Kidney (tissue), 14 donors: ENCODE results near the gene ELF3. TPM values are rescaled to one million over a fixed set of nuclear protein-coding genes. Genes with fewer than 3 reads are reported as not detected.

Experiments
- DNase-seq, 5 donors: peaks; one replicate each; pipeline ENCODE4 v3.0.0-alpha.2; 2013 to 2020
- FAIRE-seq: peaks from 2 replicates; lab custom pipeline; 2012; peaks lifted over from hg19 to GRCh38; lab: Jason Lieb, UNC
- H3K27ac ChIP-seq, 2 donors: one replicate each; pipeline ENCODE4 v1.7.0; 2013; ENCODE audit warnings: low read depth in 2 of 2, low read length in 2 of 2, inconsistent platforms in 1 of 2
- H3K27me3 ChIP-seq: one replicate; pipeline ENCODE4 v1.7.1; 2013; ENCODE audit warnings: low read length, inconsistent platforms; ENCODE audit not compliant: control insufficient read depth, insufficient read depth
- H3K36me3 ChIP-seq, 3 donors: one replicate each; pipeline versions ENCODE4 v1.7.0 to v1.7.1; 2013; ENCODE audit warnings: low read length in 3 of 3, control low read depth in 1 of 3, inconsistent platforms in 1 of 3; ENCODE audit not compliant: insufficient read depth in 3 of 3, control insufficient read depth in 2 of 3
- H3K4me1 ChIP-seq, 3 donors: one replicate each; pipeline versions ENCODE4 v1.7.0 to v1.7.1; 2013; ENCODE audit warnings: low read length in 3 of 3, inconsistent platforms in 1 of 3, low read depth in 1 of 3; ENCODE audit not compliant: control insufficient read depth in 2 of 3, insufficient read depth in 2 of 3
- H3K4me3 ChIP-seq, 3 donors: one replicate each; pipeline versions ENCODE4 v1.7.0 to v1.8.1; 2013; ENCODE audit warnings: low read length in 3 of 3, control low read depth in 1 of 3, inconsistent platforms in 1 of 3
- H3K9ac ChIP-seq, 3 donors: one replicate each; pipeline versions ENCODE4 v1.7.0 to v1.7.1; 2013; ENCODE audit warnings: low read length in 3 of 3, control low read depth in 1 of 3, inconsistent platforms in 1 of 3
- H3K9me3 ChIP-seq, 3 donors: one replicate each; pipeline versions ENCODE4 v1.7.0 to v1.7.1; 2013; ENCODE audit warnings: low read length in 3 of 3, control low read depth in 1 of 3, inconsistent platforms in 1 of 3; ENCODE audit not compliant: control insufficient read depth in 2 of 3, insufficient read depth in 1 of 3
- CTCF ChIP-seq: IDR thresholded peaks from 3 replicates; pipeline ENCODE4 v1.5.1; 2012; ENCODE audit warnings: mild to moderate bottlenecking, moderate library complexity, borderline replicate concordance; ENCODE audit not compliant: insufficient read depth; ENCODE audit errors: extremely low read depth
- intact Hi-C: fragments of 100-400 bp; cut with DNase I; formaldehyde crosslinking; loops from one replicate; pipeline ENCODE4 v1.11.1; 2022
- polyA plus RNA-seq: library from polyadenylated mRNA; stranded (reverse); fragments of 350-450 nt; fragmentation: Illumina TruSeq; extraction: RNeasy Lipid Tissue Mini Kit (QIAGEN cat#74804); gene quantifications from one replicate; pipeline ENCODE4 v1.2.3, GENCODE V29; 2014; ENCODE audit warnings: low read depth, low replicate concordance; ENCODE audit not compliant: insufficient read depth
- total RNA-seq: library from RNA; stranded (reverse); fragmentation: NEBNext Ultra II Directional; extraction: Animal tissue kit (Norgen Biotek cat#: 25700); gene quantifications from one replicate; pipeline ENCODE4 v1.2.1, GENCODE V29; 2021
- donor health status: control.
- donor health status: control.
- donor health status: control.
- donor health status: control.
- donor health status: control.
- donor health status: DM: yes; HTN: yes; CAD: no.
- donor health status: Normal renal cell carcinoma (clear cell type).

The ELF3 gene
- total and polyA plus RNA-seq, 2 donors from 2014 or later = 81.8 to 400 TPM

GRCh38 chr1:202046748-202047708, 36.6 kb downstream of the ELF3 start:
- DNase-seq (no peak), FAIRE-seq (no peak)
- intact Hi-C loops = no loop called here
- Histone ChIP-seq H3K9me3 (no peaks in the 10 kb centered on the region), H3K27me3 (no peaks in the 10 kb centered on the region), H3K9ac (no peak overlapping the region), H3K36me3 (no peaks in the 10 kb centered on the region), H3K4me1 (peaks cover 0 to 10% (median 8%) of the 10 kb centered on the region in 3 donors), H3K27ac (peak overlapping the region in 1 of 2 donors; percentile 76), H3K4me3 (no peak overlapping the region)
- TF ChIP-seq CTCF = no peak

- Histone ChIP-seq H3K27me3 (no peaks in the 10 kb centered on the region), H3K36me3 (no peaks in the 10 kb centered on the region), H3K4me1 (peaks cover 0 to 10% (median 8%) of the 10 kb centered on the region in 3 donors), H3K4me3 (no peak overlapping the region), H3K9me3 (no peaks in the 10 kb centered on the region), H3K27ac (no peak overlapping the region), H3K9ac (no peak overlapping the region)
- no peak for TF ChIP-seq CTCF
- FAIRE-seq = no peak
- no peak for DNase-seq
- intact Hi-C loops = no loop called here
Observed at GRCh38 chr1:202047977-202048376, 37.6 kb downstream of the ELF3 start.

DNA sequence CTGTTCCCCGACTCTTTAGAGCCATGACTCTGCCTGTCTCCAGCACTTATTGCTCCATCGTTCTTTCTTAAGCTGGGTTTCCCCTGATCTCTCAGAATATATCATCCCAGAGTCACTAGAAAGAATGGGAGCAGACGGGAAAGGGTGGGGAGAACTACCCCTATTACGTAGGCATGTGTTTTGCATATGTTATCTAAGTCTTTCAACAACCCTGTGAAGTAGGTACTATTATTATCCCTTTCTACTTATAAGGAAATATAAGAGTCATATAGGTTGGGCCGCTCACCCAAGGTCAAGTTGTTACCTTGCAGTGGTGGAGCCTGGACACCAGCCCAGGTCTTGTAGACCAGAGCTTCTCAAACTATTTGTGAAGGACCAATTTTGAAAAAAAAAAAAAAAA, 38.7 kb downstream of the ELF3 start:
- Histone ChIP-seq H3K36me3 (no peaks in the 10 kb centered on the region), H3K9me3 (no peaks in the 10 kb centered on the region), H3K27ac (no peak overlapping the region), H3K27me3 (no peaks in the 10 kb centered on the region), H3K4me3 (no peak overlapping the region), H3K4me1 (peaks cover 0 to 10% (median 8%) of the 10 kb centered on the region in 3 donors), H3K9ac (no peak overlapping the region)
- DNase-seq (no peak), FAIRE-seq (no peak)
- TF ChIP-seq CTCF = no peak
- intact Hi-C loops = no loop called here
